ENCODE results near the gene NT5DC4.

DNA sequence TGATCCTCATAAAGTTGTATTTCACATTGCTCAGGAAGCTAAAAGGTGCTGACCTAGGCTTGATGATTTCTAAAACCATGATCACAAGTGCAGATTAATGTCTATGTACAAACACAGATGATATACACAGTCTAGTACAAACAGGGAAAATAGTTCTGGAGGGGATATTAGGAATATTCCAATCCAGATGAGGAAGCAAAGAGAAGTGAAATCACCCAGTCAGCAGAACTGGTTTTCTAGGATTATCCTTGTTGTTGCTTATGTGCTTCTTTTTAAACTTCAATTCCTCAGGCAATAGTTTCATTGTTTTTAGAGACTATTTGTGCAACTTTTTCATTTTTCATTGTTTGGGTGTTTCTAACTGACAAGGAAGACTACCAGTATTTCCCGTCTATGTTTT is 58.8 kb downstream of the NT5DC4 start:
- TF ChIP-seq POLR2A (IDR thresholded peaks at IDR 0.05) = no peak
- TF ChIP-seq, protein P1, sequence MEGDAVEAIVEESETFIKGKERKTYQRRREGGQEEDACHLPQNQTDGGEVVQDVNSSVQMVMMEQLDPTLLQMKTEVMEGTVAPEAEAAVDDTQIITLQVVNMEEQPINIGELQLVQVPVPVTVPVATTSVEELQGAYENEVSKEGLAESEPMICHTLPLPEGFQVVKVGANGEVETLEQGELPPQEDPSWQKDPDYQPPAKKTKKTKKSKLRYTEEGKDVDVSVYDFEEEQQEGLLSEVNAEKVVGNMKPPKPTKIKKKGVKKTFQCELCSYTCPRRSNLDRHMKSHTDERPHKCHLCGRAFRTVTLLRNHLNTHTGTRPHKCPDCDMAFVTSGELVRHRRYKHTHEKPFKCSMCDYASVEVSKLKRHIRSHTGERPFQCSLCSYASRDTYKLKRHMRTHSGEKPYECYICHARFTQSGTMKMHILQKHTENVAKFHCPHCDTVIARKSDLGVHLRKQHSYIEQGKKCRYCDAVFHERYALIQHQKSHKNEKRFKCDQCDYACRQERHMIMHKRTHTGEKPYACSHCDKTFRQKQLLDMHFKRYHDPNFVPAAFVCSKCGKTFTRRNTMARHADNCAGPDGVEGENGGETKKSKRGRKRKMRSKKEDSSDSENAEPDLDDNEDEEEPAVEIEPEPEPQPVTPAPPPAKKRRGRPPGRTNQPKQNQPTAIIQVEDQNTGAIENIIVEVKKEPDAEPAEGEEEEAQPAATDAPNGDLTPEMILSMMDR (IDR thresholded peaks at IDR 0.05) = no peak

All from body of pancreas (tissue), 4 donors.